Activated naive CD8-positive, alpha-beta T cell (primary cell): ENCODE data around the gene MAP2K2.
A peak's percentile ranks its signal among the peaks of the same experiment; 100 is the strongest.

Source experiments
- H3K27ac Mint-ChIP-seq: one replicate; pipeline ENCODE4 v1.8.0; 2021; ENCODE audit warnings: mixed read lengths
- H3K27me3 Mint-ChIP-seq: one replicate; pipeline ENCODE4 v1.8.0; 2021; ENCODE audit warnings: mixed read lengths
- H3K36me3 Mint-ChIP-seq: one replicate; pipeline ENCODE4 v1.8.0; 2021; ENCODE audit warnings: mixed read lengths
- H3K4me1 Mint-ChIP-seq: one replicate; pipeline ENCODE4 v1.8.0; 2021; ENCODE audit warnings: low read depth, mixed read lengths
- H3K4me3 Mint-ChIP-seq: one replicate; pipeline ENCODE4 v1.8.0; 2021; ENCODE audit warnings: mild to moderate bottlenecking, mixed read lengths
- H3K9me3 Mint-ChIP-seq: one replicate; pipeline ENCODE4 v1.8.0; 2021; ENCODE audit warnings: low read depth, mixed read lengths

The MAP2K2 gene

DNA sequence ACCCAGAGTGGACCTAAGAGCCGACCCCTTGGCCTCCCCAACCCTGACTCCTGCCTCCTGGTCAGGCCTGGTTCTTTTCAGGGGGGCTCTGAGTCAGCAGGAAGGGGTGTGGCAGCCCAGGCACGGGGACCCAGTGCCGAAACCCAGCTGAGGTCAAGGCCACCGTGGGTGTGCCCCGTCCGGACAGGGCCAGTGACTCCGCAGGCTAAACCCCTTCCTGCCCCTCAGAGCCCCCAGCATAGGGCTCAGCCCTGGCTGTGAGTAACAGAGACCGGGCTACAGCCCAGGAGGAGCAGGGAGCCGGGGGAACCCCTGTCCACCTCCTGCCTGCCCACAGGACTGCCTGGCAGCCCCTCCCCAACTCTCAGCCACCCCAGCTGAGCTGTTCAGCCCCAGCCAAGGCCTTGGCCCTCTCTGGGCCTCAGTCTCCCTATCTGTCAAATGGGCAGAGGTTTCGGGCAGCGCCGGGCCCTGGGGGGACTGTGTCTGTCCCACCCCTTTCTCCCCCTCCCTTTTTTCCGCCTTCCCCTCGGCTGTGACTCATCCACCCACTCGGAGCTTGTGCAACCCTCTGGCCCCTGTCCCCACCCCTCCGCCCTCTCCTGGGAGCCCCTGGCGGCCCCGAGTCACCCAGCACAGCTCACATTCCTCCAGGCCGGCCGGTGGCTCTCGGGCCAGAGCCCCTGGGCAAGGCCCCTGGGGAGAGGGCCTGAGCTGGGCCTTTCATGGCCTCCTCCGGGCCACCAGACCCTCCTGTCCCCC is 65.8 kb downstream of the MAP2K2 start:
- Mint-ChIP-seq H3K27me3 (no peaks in the 10 kb centered on the region), H3K9me3 (no peaks in the 10 kb centered on the region), H3K4me3 (peak overlapping the region; percentile 8), H3K27ac (peak overlapping the region; percentile 54), H3K4me1 (peaks cover 32% of the 10 kb centered on the region), H3K36me3 (peaks cover 5% of the 10 kb centered on the region)

DNA sequence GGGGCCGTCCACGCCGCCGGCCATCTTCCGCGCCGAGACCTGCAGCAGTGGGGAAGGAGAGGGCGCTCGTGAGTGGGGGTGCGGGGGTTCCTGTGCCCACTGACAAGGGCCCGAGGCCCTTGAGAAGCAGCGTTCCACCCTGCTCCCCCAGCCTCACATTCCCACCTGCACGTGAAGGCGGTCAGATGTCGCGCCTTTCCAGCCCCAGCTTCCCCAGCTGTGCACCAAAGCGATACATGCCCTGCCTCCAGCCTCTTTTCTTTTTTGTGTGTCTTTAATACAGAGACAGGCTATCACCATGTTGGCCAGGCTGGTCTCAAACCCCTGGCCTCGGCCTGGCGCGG is 68.7 kb downstream of the MAP2K2 start:
- Mint-ChIP-seq H3K4me1 (peaks cover 35% of the 10 kb centered on the region), H3K27me3 (no peaks in the 10 kb centered on the region), H3K9me3 (no peaks in the 10 kb centered on the region), H3K4me3 (no peak overlapping the region), H3K27ac (no peak overlapping the region), H3K36me3 (peaks cover 9% of the 10 kb centered on the region)

DNA sequence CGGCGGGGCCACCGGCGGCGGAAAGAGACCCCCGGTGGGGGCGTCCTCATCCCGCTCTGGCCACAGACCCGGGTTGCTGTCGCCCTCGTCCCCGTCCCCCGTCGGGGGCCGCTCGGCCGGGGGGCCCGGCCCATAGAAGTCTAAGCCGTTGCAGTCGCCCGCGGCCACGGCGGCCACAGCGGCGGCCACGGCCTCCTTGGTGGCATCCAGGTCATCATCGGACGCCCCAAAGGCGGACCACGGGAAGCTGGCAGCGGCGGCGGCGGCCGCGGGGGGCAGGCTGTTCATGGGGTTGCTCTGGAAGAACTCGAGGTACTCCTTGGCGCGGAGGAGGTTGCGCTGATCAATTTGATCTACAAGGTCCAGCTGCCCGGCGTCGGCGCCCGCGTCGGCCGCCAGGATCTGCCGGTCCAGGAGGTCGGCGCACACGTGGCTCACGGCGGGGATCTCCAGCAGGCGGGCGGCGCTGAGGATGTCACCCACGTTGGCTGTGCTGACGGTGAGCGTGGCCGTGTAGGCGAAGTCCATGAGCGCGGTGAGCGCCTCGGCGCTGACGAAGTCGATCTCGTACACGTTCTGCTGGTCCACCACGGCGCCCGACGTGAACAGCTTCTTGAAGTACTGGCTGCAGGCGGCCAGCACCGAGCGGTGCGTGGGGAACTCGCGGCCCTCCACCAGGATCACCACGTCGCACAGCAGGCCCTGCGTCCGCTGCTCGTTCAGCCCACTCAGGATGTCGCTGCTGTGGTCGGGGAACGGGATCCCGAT is 69.3 kb downstream of the MAP2K2 start:
- Mint-ChIP-seq H3K9me3 (no peaks in the 10 kb centered on the region), H3K4me1 (peaks cover 39% of the 10 kb centered on the region), H3K27ac (no peak overlapping the region), H3K4me3 (no peak overlapping the region), H3K27me3 (no peaks in the 10 kb centered on the region), H3K36me3 (peaks cover 9% of the 10 kb centered on the region)

DNA sequence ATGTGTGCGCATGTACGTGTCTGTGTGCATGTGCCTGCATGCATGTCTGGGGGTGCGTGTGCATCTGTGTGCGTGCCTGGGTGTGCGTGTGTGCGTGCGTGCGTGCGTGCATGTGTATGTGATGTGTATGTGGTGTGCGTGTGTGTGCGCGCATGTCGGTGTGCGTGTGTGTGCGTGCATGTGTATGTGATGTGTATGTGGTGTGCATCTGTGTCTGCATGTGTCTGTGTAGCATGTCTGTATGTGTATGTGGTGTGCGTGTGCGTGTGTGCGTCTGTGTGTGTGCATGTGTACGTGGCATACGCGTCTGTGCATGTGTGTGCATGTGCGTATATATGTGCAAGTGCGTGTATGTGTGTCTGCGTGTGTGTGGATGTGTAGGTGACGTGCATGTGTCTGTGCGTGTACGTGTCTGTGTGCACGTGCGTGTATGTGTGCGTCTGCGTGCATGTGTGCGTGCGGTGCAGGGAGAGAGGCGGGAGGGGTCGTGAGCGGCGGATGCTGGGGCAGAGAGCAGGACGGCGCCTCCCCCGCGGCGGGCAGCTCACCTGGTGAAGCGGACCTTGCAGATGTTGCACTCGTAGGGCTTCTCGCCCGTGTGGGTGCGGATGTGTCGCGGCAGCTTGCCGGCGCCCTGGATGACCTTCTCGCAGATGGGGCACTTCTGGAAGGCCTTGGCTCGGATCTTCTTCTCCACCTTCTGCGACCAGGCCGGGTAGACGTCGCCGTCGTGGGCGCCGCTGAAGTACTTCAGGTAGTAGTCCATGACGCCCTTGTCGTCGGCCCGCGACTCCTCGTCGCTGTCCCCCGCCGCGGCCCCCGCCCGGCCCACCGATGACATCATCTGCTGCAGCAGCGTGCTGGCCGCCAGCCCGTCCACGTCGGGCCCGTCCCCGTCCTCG is 70.2 kb downstream of the MAP2K2 start:
- Mint-ChIP-seq H3K4me1 (peaks cover 40% of the 10 kb centered on the region), H3K27ac (peak overlapping the region; percentile 23), H3K4me3 (peak overlapping the region; percentile 60), H3K27me3 (no peaks in the 10 kb centered on the region), H3K36me3 (peaks cover 9% of the 10 kb centered on the region), H3K9me3 (no peaks in the 10 kb centered on the region)

DNA sequence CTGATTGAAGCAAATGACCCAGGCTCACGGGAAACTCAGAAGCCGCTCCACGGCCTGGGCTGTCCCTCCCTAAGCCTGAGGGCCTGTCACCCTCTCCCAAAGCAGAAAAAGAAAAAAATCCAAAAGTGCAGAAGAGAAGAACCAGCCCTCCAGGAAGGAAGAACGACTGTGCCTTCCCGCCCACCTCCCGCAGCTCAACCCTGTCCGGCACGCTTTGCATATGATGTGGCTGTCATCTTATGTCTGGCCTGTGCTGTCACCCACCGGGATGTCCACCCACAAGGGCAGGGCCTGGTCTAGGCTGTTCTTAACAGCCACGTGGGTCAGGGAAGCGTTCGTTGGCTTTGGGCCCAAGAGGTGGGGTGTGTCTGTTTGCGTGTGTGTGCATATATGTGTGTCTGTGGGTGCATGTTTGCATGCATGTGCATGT is 70.9 kb downstream of the MAP2K2 start:
- H3K9me3 Mint-ChIP-seq: no peaks in the 10 kb centered on the region
- no peaks in the 10 kb centered on the region for H3K27me3 Mint-ChIP-seq
- peaks cover 9% of the 10 kb centered on the region for H3K36me3 Mint-ChIP-seq
- H3K4me1 Mint-ChIP-seq: peaks cover 37% of the 10 kb centered on the region
- peak overlapping the region; percentile 61 for H3K27ac Mint-ChIP-seq
- peak overlapping the region; percentile 17 for H3K4me3 Mint-ChIP-seq

DNA sequence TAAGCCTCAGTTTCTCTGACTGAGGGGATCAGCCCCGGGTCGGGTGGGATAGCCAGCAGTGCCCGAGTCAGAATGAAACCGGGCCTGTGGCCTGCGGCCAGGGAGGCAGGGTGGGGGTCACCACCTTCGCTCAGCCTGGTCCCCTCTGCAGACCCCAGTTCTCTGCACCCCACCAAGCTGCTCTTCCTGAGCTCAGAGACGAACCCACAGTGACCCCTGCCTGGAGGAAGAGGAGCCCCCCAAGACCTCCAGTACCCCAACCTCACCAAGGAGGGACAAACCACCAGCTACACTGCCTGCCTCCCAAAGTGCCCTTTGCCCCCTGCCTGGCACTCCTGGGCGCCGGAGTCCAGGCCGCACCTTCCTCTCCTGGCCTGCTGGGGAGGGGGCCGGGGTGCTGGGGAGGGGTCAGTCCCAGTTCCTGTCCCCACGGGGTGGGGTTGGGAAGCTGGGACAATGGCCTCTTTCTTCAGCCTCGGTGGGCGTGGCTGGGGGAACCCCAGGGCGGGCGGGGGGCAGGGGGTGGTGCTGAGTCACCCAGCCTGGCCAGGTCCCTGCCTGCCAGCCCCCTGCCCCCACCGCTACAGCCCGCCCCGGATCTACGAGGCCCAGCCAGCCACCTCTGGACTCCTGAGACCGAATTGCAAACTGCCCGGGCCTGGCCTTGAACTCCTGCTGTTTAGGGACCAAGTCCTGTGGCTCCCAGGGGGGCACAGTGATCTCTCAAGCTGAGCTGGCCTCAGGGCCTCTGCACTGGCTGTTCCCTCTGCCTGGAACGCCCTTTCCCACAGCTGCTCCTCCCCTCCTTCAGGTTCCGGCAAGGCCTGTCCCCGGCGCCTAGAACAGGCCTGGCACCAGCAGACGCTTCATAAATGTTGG is 71.6 kb downstream of the MAP2K2 start:
- Mint-ChIP-seq H3K4me3 (peak overlapping the region; percentile 17), H3K27ac (peak overlapping the region; percentile 61), H3K36me3 (peaks cover 9% of the 10 kb centered on the region)

DNA sequence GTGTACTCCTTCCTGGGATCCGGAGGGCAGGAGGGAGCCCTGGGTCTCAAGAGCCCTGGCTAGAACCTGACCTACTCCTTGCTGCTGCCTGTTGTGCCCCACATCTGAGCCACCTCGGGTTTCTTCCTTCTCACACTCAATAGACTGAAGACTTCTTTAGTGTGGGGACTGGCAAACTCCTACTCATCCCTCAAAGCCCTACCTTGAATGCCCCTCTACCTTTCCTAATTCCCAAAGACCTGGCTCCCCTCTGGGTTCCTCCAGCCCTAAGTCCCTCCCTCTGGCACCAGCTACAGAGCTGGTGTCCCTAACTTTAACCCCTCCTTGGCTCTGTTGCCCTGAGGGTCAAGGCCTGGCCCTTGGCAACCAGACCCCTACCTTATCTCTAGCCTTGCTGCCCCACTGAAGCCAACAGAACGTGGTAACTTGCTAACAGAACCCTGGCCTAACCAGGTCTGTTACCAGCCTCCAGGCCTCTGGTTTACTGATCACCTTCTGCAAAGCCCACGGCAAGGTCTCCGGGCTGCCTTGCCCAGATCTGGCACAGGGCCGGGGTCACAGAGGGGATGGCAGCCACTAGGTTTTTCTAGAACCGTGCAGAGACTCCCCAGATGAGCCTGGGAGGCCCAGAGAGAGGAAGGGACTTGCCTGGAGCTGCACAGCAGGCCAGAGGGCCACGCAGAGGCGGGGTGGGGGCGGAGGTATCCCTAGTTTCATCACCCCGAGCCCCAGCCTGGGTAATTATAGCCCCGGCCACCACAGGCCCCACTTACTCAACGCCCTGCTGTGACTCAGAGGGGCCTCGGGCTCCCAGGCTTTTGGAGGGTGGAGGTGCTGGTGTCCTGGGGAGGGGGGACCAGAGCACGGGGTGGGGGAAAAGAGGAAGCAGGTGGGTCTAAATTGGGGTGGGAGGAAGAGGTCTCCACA is 72.5 kb downstream of the MAP2K2 start:
- Mint-ChIP-seq H3K36me3 (peaks cover 9% of the 10 kb centered on the region), H3K4me1 (peaks cover 37% of the 10 kb centered on the region), H3K27me3 (no peaks in the 10 kb centered on the region), H3K9me3 (no peaks in the 10 kb centered on the region), H3K4me3 (peak overlapping the region; percentile 30), H3K27ac (peak overlapping the region; percentile 70)

More for the DNA sequence above, 71.6 kb downstream of the MAP2K2 start:
- Mint-ChIP-seq H3K27me3 (no peaks in the 10 kb centered on the region), H3K4me1 (peaks cover 36% of the 10 kb centered on the region), H3K9me3 (no peaks in the 10 kb centered on the region)

DNA sequence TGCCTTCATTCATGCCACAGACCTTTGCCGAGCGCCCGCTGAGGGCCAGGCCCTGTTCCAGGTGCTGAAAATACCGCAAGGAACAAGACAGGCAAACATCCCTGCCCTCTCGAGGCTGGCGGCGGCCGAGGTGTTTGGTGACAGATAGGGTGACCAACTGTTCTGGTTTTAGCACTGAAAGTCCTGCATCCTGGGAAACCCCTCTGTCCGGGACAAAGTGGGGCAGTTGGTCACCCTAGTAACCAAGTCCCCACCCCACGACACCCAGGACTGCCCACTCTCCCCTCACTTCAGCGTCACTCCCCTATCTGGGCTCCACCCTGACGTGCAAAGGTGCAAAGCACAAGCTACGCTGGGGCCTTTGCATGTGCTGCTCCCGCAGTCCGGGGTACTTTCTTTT is 74.5 kb downstream of the MAP2K2 start:
- Mint-ChIP-seq H3K4me3 (peak overlapping the region; percentile 4), H3K27me3 (no peaks in the 10 kb centered on the region), H3K9me3 (no peaks in the 10 kb centered on the region), H3K4me1 (peaks cover 39% of the 10 kb centered on the region), H3K27ac (peak overlapping the region; percentile 22), H3K36me3 (peaks cover 9% of the 10 kb centered on the region)

DNA sequence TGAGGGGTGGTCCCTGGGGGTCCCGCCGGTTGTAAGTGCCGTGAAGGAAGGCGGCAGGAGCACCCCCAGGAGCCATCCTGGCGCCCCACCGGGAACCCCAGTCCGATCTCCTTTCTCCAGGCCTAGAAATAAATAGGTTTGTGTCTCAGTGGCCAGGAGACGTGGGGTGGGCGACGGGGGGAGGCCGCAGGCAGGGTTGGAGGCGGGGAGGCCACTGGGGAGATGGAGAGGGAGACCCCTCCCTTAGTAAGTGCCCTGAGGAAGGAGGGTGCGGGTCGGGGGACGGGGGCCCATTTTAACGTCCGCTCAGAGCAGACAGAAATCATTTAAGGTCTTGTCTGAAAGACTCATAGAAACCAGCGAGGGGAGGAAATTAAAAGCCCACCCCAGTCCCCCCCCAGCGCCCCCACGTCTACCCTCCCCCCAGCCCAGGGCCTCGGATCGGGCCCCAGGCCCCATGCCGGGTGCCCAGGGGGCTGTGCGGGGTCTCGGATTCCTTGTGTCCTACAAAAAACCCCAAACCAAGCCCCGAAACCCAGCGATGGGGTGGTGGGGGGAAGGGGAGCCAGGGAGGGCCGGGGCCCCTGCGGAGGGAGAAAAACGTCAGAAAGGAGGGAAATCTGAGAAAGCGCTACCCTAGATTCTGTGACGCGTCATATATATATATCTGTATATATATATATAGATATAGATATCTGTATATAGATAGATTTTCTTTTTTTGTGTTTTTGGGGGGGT is 76.8 kb downstream of the MAP2K2 start:
- Mint-ChIP-seq H3K9me3 (no peaks in the 10 kb centered on the region), H3K36me3 (peaks cover 4% of the 10 kb centered on the region), H3K4me1 (peaks cover 29% of the 10 kb centered on the region), H3K27ac (no peak overlapping the region), H3K27me3 (no peaks in the 10 kb centered on the region), H3K4me3 (no peak overlapping the region)

DNA sequence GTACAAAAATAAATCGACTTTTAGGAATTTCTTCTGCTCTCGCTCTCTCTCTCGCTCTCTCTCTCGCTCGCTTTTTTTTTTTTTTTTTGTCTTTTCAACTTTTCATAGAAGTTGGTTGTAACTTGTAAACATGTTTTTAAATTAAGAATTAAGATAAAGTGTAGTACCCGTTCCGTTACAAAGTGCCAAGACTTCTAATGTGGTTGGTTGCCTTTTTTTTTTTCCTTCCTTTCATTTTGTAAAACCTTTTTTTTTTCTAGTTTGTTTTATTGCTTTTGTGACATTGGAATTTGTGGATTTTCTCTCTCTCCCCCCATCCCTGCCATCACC is 77.6 kb downstream of the MAP2K2 start:
- H3K4me1 Mint-ChIP-seq: peaks cover 26% of the 10 kb centered on the region
- H3K9me3 Mint-ChIP-seq: no peaks in the 10 kb centered on the region
- H3K4me3 Mint-ChIP-seq: peak overlapping the region; percentile 46
- H3K27me3 Mint-ChIP-seq: no peaks in the 10 kb centered on the region
- peak overlapping the region; percentile 87 for H3K27ac Mint-ChIP-seq
- H3K36me3 Mint-ChIP-seq: peaks cover 4% of the 10 kb centered on the region

DNA sequence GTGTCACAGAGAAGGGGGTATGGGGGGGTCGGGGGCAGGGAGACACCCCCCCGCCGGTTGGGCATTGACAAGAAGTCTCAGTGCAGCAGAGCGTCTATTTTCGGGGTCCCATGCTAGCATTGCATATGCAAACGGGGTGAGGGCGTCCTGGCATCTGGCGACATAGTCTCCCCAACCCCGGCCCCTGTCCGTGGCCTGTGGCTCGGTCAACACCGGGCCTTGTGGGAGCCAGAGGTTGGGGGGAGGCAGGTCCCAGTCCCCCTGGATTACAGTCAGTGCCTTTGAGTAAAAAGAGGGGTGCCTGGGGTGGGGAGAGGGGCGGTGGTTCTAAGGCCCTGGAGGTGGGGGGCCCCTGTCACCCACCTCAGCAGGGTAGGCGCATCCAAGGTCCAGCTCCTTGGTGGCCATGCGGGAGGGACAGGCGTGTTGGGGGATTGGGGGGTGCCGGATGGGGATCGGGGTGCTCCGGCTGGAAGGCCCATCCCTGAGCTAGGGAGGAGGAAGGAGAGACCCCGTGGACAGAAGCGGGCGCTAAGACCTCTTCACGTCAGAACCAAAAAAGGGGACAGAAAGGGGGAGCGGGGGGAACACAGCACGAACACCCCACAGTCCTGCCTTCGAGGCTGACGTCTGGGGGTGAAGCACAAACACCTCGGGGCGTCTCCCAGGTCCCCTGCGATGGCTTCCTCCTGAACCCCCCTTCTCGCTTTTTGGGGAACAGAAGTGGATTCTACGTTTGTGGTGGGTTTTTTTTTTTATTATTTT is 78.1 kb downstream of the MAP2K2 start:
- H3K9me3 Mint-ChIP-seq: no peaks in the 10 kb centered on the region
- H3K4me3 Mint-ChIP-seq: no peak overlapping the region
- peaks cover 23% of the 10 kb centered on the region for H3K4me1 Mint-ChIP-seq
- no peaks in the 10 kb centered on the region for H3K27me3 Mint-ChIP-seq
- peak overlapping the region; percentile 87 for H3K27ac Mint-ChIP-seq
- no peaks in the 10 kb centered on the region for H3K36me3 Mint-ChIP-seq

DNA sequence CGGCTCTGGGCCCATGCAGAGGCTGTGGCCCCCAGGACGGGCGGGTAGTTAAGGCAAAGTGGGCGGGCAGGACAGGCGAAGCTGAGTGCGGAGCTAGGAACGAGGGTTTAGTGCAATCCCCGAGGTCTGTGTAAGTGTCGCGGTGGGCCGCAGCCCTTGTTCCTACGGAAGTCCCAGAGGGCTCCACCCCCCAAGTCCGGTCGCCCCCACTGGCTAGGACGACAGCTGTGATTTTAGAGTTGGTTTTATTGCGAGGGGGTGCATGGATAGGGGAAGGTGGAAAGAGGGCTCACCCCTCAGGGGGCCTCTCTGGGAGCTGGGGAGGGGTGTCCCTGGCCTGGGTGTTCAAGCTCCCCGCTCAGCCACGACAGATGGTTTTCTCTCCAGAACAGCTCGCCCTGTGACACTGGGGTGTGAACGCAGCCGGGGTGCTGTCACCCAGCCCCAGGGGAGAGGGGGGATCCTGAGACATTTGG is 78.9 kb downstream of the MAP2K2 start:
- H3K4me3 Mint-ChIP-seq: no peak overlapping the region
- no peaks in the 10 kb centered on the region for H3K36me3 Mint-ChIP-seq
- H3K27ac Mint-ChIP-seq: no peak overlapping the region
- peaks cover 18% of the 10 kb centered on the region for H3K4me1 Mint-ChIP-seq
- H3K27me3 Mint-ChIP-seq: no peaks in the 10 kb centered on the region
- H3K9me3 Mint-ChIP-seq: no peaks in the 10 kb centered on the region
